DOHH2 (cell line): ENCODE results near the gene EMX1.

Source experiments
- CTCF ChIP-seq: fragments of 200-600 bp; sonication (generic); IDR thresholded peaks from one replicate; pipeline ENCODE4 v1.5.1; 2014; ENCODE audit warnings: antibody characterized with exemption, mild to moderate bottlenecking, low read depth, low read length; ENCODE audit not compliant: poor library complexity, severe bottlenecking
- EZH2phosphoT487 ChIP-seq: fragments of 200-600 bp; sonication (generic); IDR thresholded peaks from 2 replicates; pipeline ENCODE4 v1.6.1; 2017; ENCODE audit warnings: borderline replicate concordance, mild to moderate bottlenecking, antibody characterized with exemption, low read length, moderate library complexity, mixed read lengths

GRCh38 chr2:72926811-72927465 lies 9.6 kb downstream of the EMX1 start:
- TF ChIP-seq CTCF (no peak), EZH2phosphoT487 (0 out of 2 replicates have a peak, but pooled peaks have one; percentile 12)
